Lower leg skin (tissue), 3 donors: ENCODE data around the gene ZNF689.

Experiments used
- POLR2A ChIP-seq, 2 donors: fragments of 450-650 bp; IDR thresholded peaks; one replicate each; pipeline ENCODE4 v1.6.1; 2016 to 2017; ENCODE audit warnings: antibody characterized with exemption in 2 of 2, mild to moderate bottlenecking in 1 of 2, moderate library complexity in 1 of 2
- TF ChIP-seq, protein P1 (sequence below), 3 donors: fragments of 450-650 bp; IDR thresholded peaks; one replicate each; pipeline ENCODE4 v1.5.1; 2016; ENCODE audit warnings: antibody characterized with exemption in 3 of 3, mild to moderate bottlenecking in 3 of 3, moderate library complexity in 2 of 3

DNA sequence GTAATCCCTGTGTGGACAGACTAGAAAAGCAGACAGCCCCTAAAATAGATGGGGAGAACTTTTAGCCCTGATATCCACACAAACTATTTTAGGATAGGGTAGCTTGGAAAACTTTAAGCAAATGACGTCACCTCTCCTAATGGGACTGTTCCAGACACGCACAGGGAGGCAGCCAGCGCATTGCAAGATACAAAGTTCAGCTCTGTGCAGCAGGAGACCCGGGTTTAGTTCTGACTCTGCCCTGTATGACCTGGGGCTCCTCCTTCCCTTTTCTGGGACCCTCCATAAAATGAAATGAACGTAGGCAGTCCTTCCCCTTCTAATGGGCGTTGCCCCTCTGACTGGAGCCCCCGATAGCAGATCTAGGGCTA is 6.3 kb downstream of the ZNF689 start:
- TF ChIP-seq, protein P1, sequence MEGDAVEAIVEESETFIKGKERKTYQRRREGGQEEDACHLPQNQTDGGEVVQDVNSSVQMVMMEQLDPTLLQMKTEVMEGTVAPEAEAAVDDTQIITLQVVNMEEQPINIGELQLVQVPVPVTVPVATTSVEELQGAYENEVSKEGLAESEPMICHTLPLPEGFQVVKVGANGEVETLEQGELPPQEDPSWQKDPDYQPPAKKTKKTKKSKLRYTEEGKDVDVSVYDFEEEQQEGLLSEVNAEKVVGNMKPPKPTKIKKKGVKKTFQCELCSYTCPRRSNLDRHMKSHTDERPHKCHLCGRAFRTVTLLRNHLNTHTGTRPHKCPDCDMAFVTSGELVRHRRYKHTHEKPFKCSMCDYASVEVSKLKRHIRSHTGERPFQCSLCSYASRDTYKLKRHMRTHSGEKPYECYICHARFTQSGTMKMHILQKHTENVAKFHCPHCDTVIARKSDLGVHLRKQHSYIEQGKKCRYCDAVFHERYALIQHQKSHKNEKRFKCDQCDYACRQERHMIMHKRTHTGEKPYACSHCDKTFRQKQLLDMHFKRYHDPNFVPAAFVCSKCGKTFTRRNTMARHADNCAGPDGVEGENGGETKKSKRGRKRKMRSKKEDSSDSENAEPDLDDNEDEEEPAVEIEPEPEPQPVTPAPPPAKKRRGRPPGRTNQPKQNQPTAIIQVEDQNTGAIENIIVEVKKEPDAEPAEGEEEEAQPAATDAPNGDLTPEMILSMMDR (IDR thresholded peaks at IDR 0.05): no peak
- no peak for TF ChIP-seq POLR2A (IDR thresholded peaks at IDR 0.05)
